Measurements from ENCODE around the gene SLCO2A1. TPM values are rescaled to one million over a fixed set of nuclear protein-coding genes. Genes with fewer than 3 reads are reported as not detected.
A peak's percentile ranks its signal among the peaks of the same experiment; 100 is the strongest.

SLCO2A1 gene
- total RNA-seq, 1 donor from 2014 or later = 1.0 TPM

DNA sequence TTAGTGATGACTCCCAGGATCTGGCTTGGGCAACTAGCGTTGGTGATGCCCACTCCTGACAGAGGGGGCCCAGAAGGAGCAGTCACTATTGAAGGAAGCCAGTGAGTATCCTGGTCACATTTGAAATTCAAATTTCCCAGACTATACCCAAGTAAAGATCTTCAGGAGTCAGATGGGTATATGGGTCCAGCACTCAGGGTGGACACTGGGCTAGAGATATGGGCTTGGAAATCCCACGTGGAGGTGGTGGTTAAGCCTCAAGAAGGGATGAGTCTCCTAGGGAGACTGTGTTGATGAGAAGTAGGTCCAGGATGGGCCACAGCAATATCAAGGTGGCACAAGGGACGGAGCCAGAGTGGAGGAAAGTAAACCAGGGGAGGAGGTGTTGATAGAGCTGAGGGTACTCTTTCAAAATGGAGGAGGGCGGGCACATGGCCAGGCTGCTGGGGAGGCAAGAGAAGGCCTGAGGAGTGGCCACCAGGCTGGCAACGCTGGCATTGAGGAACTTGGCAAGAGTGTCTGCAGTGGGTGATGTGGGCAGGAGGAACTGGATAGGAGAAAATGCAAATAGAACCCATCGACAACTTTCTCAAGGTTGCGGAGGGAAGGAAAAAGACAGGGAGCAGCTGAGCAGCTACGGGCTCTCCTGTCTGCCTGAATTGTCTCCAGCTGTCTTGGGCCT, 3.7 kb upstream of the SLCO2A1 start:
- no peak for DNase-seq (ENCODE audit: low spot score)
- Mint-ChIP-seq H3K27ac (ENCODE audit: unreplicated experiment) (no peak overlapping the region), H3K4me1 (ENCODE audit: low read depth) (peaks cover 6% of the 10 kb centered on the region), H3K9me3 (ENCODE audit: low read depth) (no peaks in the 10 kb centered on the region), H3K36me3 (ENCODE audit: low read depth) (no peaks in the 10 kb centered on the region), H3K27me3 (ENCODE audit: low read depth) (peaks cover 5% of the 10 kb centered on the region), H3K4me3 (ENCODE audit: unreplicated experiment) (no peak overlapping the region)
- TF ChIP-seq, protein P1, sequence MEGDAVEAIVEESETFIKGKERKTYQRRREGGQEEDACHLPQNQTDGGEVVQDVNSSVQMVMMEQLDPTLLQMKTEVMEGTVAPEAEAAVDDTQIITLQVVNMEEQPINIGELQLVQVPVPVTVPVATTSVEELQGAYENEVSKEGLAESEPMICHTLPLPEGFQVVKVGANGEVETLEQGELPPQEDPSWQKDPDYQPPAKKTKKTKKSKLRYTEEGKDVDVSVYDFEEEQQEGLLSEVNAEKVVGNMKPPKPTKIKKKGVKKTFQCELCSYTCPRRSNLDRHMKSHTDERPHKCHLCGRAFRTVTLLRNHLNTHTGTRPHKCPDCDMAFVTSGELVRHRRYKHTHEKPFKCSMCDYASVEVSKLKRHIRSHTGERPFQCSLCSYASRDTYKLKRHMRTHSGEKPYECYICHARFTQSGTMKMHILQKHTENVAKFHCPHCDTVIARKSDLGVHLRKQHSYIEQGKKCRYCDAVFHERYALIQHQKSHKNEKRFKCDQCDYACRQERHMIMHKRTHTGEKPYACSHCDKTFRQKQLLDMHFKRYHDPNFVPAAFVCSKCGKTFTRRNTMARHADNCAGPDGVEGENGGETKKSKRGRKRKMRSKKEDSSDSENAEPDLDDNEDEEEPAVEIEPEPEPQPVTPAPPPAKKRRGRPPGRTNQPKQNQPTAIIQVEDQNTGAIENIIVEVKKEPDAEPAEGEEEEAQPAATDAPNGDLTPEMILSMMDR (IDR thresholded peaks at IDR 0.05) = no peak

GRCh38 chr3:134031348-134031915, 1.7 kb upstream of the SLCO2A1 start:
- H3K4me3 Mint-ChIP-seq (ENCODE audit: unreplicated experiment) = no peak overlapping the region
- no peak for DNase-seq (ENCODE audit: low spot score)
- peaks cover 6% of the 10 kb centered on the region for H3K4me1 Mint-ChIP-seq (ENCODE audit: low read depth)
- H3K36me3 Mint-ChIP-seq (ENCODE audit: low read depth) = no peaks in the 10 kb centered on the region
- no peak overlapping the region for H3K27ac Mint-ChIP-seq (ENCODE audit: unreplicated experiment)
- H3K27me3 Mint-ChIP-seq (ENCODE audit: low read depth) = peaks cover 9% of the 10 kb centered on the region
- TF ChIP-seq, protein P1 (IDR thresholded peaks at IDR 0.05) = no peak
- no peaks in the 10 kb centered on the region for H3K9me3 Mint-ChIP-seq (ENCODE audit: low read depth)

DNA sequence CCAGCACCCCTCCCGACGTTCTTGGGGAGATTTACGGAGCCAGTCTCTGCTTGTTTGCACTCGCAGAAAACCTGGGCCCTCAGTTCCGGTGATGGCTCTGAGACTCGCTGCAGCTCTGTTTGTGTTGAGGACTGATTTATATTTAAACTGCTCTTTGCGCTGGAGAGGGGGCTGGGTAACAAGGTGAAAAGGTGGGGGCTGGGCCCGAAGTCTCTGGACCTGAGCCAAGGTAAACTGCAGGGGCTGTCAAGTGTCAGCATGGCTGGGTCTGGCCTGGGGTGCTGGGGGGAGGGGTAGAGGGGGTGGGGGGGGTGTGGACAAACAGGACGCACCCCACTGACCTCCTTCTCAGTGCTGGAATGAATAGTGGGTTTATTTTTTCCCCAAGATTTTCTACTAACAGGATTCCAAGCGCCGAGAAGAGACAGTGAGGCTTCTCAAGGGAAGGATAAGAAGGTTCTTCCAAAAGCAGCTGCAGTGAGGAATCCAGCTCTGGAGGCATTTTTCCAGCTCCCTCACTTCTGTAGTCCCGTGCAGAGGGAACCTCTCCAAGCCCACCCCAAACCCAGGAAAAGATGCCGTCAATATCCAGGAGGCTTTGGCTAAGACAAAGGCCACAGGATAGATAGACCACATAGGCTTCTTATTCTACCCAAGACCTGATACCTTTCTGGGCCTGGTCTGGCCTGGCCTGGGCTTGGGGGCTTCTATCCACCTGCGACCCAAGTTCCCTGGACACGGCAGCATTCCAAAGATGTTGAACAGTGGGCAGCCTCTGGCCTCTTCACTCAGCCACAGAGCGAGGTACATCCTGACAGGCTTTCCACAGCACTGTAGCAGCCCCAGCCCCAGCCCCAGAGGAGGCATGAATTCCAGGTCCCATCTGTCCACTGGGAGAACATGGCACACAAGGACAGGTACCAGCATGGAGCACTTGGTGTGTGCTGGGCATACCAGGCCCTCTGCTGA, 938 bp upstream of the SLCO2A1 start:
- Mint-ChIP-seq H3K27ac (ENCODE audit: unreplicated experiment) (peak overlapping the region; percentile 22), H3K4me3 (ENCODE audit: unreplicated experiment) (peak overlapping the region; percentile 77), H3K36me3 (ENCODE audit: low read depth) (no peaks in the 10 kb centered on the region), H3K4me1 (ENCODE audit: low read depth) (peaks cover 6% of the 10 kb centered on the region), H3K27me3 (ENCODE audit: low read depth) (peaks cover 9% of the 10 kb centered on the region), H3K9me3 (ENCODE audit: low read depth) (no peaks in the 10 kb centered on the region)
- DNase-seq (ENCODE audit: low spot score) = no peak
- TF ChIP-seq, protein P1 (IDR thresholded peaks at IDR 0.05) = no peak

- H3K27me3 Mint-ChIP-seq (ENCODE audit: low read depth) = peaks cover 9% of the 10 kb centered on the region
- H3K27ac Mint-ChIP-seq (ENCODE audit: unreplicated experiment) = no peak overlapping the region
- no peaks in the 10 kb centered on the region for H3K9me3 Mint-ChIP-seq (ENCODE audit: low read depth)
- H3K4me1 Mint-ChIP-seq (ENCODE audit: low read depth) = peaks cover 6% of the 10 kb centered on the region
- H3K4me3 Mint-ChIP-seq (ENCODE audit: unreplicated experiment) = peak overlapping the region; percentile 77
- TF ChIP-seq, protein P1 (IDR thresholded peaks at IDR 0.05) = no peak
- H3K36me3 Mint-ChIP-seq (ENCODE audit: low read depth) = no peaks in the 10 kb centered on the region
- no peak for DNase-seq (ENCODE audit: low spot score)
Observed at GRCh38 chr3:134029256-134029733, 430 bp downstream of the SLCO2A1 start.
